ENCODE results near the gene MFRP.

MFRP gene

DNA sequence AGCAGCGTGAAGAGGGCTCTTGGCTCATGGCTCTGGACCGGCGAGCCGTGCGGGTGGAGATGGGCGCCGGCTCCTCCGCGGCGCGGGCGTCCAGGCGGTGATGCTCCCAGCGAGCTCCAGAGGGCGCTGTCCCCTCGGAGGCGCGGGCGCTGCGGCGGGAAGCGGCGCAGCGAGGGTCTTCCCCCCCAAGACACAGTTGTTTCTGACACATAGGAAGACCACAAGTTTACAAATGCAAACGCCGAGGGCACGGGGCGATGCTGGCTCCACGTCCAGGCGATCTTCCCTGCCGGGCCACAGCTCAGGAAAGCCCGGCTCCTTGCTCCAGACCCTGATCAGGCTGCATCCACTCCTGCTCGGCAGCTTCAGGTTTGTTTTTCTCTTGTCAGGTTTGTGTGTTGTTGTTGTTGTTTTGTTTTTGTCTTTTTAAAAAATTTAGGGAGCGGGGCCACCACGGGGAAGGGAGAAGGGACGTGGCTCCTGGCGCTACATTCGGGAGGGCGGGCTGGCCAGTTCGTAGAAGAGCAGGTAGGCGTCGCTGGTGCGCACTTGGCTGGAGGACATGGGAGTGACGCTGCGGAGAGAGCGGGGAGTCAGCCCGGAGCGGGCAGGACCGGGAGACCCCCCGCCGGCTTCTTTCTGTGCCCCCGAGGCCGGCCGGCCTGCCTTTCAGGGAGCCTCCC lies 10.0 kb upstream of the MFRP start:
- peak; percentile 74 to 81 for DNase-seq

- no peak for DNase-seq
Observed at GRCh38 chr11:119355091-119355843, 8.8 kb upstream of the MFRP start.

- DNase-seq = no peak
Observed at GRCh38 chr11:119352857-119353260, 6.4 kb upstream of the MFRP start.

DNA sequence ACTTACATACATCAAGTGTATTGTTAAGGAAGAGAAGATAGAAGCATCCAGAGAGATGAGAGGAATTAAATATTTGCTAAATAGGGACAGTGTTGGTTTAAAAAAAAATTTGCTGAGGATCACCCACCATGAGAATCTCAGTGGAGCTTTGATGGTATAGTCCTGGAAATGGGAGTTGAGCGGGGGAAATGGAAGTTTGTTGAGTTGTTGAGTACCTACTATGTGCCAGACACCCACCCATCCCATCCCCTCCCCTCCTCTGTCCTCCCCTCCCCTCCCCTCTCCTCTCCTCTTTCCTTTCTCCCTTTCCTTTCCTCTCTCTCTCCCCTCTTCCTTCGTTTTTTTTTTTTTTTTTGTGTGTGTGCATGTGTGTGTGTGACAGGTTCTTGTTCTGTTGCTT lies 4.7 kb upstream of the MFRP start:
- DNase-seq = no peak

DNA sequence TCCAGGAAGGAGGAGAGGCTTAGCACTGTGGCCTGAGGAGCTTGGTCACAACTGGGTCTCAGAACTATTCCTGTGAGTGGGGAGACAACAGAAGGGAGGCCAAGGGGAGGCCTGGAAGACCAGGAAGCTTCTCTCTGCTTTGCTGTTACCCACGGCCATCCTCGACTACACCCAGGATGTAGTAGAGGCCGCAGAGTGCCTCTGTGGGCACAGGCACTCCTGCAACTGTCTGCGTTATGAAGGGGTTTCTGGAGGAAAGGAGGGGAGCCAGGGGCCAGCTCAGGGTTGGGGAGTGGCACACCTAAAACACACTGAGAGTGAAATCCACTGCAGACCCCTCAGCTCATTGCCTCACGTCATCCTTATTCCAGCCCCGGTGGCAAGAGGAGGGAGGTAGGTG lies 3.8 kb upstream of the MFRP start:
- DNase-seq = no peak

DNA sequence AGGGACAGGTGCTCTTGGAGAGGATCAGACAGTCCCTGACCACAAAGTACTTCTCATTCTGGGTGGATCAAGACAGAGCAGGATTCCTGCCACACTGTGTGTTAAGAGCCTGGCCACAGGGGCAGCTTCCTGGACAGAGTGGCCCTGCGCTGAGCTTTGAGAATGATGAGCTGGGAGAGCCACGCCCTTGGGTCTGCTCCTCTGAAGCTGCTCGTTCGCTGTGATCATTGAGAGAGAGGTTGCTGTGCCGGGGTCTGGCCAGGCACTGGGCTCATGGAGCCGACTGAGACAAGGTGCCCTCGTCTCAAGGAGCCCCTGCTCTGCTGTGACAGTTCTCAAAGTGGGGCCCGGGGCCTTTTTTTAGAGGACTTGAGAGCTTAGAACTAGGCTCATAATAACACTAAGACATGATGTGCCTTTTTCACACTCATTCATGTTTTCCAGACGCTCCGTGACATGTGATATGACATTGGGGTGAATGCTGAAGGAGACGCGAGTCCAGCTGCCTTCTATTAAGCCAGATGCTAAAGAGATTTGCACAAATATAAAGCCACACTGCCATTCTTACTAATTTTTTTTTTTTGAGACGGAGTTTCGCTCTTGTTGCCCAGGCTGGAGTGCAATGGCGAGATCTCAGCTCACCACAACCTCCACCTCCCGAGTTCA lies 1.6 kb upstream of the MFRP start:
- DNase-seq = no peak

- DNase-seq = no peak
Observed at GRCh38 chr11:119347242-119347641, 737 bp upstream of the MFRP start.

GRCh38 chr11:119345685-119346084 lies 820 bp downstream of the MFRP start:
- no peak for DNase-seq

- DNase-seq = no peak
Observed at GRCh38 chr11:119344291-119345010, 2.1 kb downstream of the MFRP start.

DNA sequence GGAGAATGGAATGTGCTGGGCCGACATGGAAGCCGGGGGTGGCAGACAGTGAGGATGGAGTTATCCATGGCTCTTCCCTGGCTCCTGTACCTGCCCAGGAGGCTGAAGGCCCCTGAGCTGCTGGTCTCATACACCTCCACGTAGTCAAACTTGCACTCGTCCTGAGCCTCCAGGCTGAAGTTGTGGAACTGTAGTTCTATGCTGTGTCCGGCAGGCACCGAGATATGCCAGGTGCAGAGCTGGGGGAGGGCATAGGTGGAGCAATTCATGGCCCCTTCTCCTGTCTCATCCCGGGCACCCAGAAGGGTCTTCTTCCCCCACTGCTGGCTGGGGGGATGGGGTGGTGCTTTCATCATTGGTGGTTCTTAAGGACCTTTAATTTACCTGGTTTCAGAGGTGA lies 2.8 kb downstream of the MFRP start:
- no peak for DNase-seq

- no peak for DNase-seq
Observed at GRCh38 chr11:119342362-119343130, 4.0 kb downstream of the MFRP start.

- no peak for DNase-seq
Observed at GRCh38 chr11:119342023-119342300, 4.5 kb downstream of the MFRP start.

GRCh38 chr11:119341222-119342022 lies 5.1 kb downstream of the MFRP start:
- DNase-seq = no peak

GRCh38 chr11:119340335-119341221 lies 5.9 kb downstream of the MFRP start, which contains the start of gene C1QTNF5:
TSS of gene C1QTNF5 (minus strand) at chr11:119340883. CDS start at chr11:119340397, 486 bp downstream.
- no peak for DNase-seq

- peak; percentile 49 to 61 for DNase-seq
Observed at GRCh38 chr11:119339589-119340334, 6.7 kb downstream of the MFRP start.

GRCh38 chr11:119338965-119339588 lies 7.4 kb downstream of the MFRP start:
- no peak for DNase-seq

- DNase-seq = peak; percentile 72 to 75
Observed at GRCh38 chr11:119338318-119338890, 8.1 kb downstream of the MFRP start.

GRCh38 chr11:119337581-119338317 lies 8.8 kb downstream of the MFRP start:
- DNase-seq = no peak
